ENCODE data around the gene MATN1.
A peak's percentile ranks its signal among the peaks of the same experiment; 100 is the strongest.

The MATN1 gene

DNA sequence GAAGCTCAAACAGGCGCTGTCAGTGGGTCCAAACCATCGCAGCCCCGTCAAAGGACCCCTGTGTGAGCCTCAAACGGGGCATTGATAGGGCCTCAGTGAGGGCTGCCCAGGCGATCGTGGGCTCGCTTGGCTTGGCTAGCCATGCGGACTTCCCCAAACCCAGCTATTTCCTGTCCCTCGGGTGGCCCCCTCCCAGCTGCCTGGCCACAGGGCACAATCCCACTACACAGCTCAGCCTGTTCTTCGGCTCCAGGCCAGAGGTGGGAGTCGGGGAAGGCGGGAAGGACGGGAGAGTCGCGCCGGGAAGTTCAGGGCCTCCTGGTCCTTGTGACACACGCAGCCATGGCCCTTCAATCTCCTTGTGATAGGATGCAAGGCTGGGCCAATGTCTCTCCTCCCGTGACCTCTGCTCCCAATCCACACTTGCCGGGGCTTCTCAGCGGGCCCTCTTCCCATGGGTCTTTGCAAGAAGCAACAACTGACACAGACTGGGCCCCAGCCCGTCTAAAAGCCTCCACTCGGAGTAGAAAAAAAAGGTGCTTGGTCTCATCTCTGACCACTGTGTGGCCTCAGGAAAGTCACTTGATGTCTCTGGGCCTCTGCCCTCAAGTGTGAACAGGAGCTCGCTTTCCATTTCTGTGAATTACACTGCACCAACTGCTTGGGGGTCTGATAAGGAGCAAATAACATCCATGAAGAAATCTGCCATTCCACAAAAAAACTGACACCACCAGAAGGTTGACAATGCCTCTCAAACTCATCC is 7.1 kb upstream of the MATN1 start:
- DNase-seq: no peak

- DNase-seq: no peak
These were observed 6.5 kb upstream of the MATN1 start for GRCh38 chr1:30729901-30730300.

- DNase-seq: no peak
These were observed 5.7 kb upstream of the MATN1 start for GRCh38 chr1:30728832-30729638.

DNA sequence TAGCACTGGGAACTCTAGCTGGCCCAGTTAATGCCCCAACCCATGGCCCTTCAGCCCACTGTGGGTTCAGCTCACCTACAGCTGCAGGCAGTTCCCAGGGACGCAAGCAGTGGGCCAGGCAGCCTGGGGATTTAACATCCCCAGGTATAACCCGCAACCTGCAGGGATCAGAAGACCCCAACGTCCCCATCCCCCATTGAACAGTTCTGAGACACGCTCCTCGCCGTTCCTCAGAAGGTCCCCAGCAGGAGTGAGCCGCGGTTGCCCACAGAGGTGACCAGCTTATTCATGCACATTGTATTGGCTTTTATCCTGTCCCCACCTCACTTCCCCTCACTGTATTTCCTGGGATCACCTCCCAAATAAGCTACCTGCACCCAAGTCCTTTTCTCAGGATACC is 5.0 kb upstream of the MATN1 start:
- no peak for DNase-seq

- no peak for DNase-seq
These were observed 4.4 kb upstream of the MATN1 start for GRCh38 chr1:30727824-30728223.

GRCh38 chr1:30726773-30727684 is 3.6 kb upstream of the MATN1 start:
- DNase-seq: no peak

- no peak for DNase-seq
These were observed 2.9 kb upstream of the MATN1 start for GRCh38 chr1:30726236-30726635.

DNA sequence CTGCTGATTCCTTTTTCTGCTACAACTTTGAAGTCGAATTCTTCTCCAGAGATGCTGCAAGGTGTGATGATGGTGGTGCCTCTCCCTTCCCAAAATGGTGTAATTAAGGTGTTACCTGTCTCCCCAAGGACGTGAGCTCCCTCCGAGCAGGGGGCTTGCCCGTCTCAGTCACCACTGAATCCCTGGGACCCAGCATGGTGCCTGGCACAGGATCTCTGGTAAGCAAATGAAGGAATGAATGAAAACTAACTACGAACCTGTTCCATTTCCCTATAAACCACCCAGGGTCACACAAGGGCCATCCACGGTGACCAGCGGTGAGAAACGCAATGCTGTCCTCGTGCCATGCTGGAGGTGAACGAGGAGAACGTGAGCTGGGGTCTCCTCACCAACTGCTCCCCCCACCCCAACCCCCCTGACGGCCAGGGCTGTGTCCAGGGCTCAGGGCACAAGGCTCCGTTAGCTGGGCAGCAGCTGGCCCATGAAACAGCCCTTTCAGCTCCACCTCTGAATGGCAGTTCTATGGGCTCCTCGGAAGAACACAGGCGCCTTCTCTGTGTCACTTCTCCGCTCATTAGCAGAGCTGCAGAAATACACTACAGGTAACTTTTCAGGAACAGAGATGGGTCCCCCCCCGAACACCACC is 2.2 kb upstream of the MATN1 start:
- DNase-seq: no peak

GRCh38 chr1:30724655-30725421 is 1.5 kb upstream of the MATN1 start:
- DNase-seq: no peak

GRCh38 chr1:30724175-30724574 is 790 bp upstream of the MATN1 start:
- DNase-seq: no peak

GRCh38 chr1:30721812-30722537 is 1.4 kb downstream of the MATN1 start:
- DNase-seq: no peak

DNA sequence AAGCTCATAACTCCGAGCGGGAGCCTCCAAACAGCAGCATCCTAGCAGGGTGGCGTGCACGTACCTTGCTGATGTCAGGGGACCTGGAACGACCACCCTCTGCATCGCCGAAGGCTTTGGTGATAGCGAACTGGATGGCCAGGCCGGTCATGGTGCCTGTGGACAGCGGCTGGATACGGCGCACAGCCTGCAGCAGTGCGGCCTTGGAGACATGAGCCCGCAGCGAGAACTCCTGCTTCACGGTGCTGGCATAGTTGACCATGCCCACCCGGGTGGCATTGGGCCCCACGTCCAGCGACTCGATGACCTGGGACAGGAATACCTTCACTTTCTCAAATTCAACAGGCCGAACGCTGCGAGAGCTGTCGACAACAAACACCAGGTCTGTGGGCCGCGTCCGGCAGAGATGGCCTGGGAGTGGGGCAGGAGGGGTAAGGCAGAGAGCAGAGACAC is 2.0 kb downstream of the MATN1 start:
- DNase-seq: no peak

DNA sequence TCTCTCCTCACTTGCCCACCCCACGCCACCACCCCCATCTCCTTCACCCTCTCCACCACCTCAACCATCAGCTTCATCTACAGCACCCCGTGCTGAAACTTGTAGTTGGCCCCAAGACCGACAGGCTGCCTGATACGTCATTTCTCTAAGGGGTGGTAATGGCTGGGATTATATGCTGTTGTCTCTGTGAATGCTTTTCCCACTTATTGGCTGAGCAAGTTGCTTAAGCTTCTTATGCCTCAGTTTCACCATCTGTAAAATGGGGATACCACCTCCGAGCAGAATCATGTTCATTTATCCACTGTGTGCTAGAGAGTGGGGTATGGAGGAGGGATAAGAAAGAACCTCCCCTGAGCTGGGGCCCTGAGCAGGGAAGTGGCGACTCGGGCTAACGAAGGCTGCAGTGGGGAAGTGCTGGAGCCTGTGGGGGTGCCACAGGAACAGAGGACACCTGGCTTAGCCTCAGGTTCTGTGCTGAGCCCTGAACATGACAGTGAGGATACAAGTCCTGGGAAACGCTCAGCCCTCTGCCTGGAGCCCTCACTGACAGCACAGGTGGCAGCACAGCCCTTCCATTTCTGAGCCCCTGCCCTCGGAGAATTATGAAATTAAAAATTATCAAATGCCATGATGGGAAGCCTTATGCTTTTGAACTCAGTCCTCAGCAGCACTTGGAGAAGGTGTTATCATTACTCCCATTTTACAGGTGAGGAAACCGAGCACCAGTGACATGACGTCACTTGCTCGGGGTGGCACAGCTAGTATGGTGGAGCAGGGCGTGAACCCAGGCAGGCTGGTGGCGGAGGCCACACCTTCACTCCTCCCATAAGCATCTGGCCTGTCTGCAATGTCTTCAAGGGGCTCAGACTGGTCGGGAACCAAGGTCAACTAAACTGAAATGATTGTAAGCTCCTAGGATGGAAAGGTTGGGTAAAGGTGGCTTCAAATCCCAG is 2.8 kb downstream of the MATN1 start:
- DNase-seq: no peak

- no peak for DNase-seq
These were observed 3.7 kb downstream of the MATN1 start for GRCh38 chr1:30719406-30720270.

DNA sequence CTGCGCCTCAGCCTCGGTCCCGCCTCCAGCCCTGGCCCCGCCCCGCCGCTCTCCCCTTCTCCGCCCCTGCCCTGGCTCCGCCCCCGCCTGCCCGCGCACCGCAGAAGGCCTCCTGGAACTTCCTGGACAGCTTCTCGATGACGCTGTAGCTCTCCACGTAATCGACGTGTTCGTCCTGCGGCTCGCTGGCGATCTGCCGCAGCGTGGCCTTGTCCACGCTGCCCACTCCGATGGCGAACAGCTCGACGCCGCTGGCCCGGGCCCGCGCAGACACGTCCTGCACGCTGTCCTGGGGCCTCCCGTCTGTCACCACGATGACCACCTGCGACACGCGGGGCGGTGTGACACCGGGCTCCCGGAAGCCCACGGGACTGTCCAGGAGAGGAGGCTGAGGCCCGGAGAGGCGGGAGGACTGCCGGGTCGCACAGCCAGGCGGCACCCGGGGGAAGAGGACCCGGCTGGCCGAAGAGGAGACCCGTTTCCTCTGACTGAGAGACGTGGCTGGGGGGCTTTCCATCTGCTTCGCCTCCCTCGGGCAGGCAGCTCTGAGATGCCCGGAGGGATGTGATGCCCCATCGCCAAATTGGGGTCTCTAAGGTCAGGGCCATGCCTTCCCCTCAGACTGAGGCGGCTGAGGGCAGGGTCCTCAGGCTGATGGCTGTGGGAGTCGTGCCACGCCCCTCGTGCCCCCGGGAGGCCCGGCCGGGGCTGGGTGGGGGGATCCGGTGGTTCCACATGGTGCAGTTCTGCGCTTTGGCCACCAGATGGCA is 4.6 kb downstream of the MATN1 start:
- peak; percentile 75 for DNase-seq

- DNase-seq: peak; percentile 99
These were observed 5.2 kb downstream of the MATN1 start for GRCh38 chr1:30718091-30718635.

GRCh38 chr1:30716646-30717045 is 6.7 kb downstream of the MATN1 start:
- no peak for DNase-seq

DNA sequence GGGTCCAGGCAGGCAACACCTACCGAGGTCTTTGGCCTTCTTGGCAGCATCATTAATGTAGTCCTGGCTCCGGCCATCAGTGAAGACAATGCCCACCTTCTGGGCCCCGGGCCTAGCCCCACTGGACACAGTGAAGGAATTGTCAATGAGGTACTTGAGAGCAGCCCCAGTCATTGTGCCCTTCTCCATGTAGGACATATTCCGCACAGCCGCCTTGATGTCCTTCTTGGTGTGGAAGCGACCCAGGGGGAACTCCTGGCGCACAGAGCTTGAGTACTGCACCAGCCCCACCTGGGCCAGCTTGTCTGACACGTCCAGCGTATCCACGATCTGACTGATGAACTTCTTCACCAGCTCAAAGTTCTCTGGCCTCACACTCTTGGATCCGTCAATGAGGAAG is 7.5 kb downstream of the MATN1 start:
- no peak for DNase-seq

All from activated effector memory CD4-positive, alpha-beta T cell treated with Interleukin-2 at 50 U/mL for 16 hours (primary cell).